WTC11 (cell line): ENCODE results near the gene NEUROD1. TPM values are rescaled to one million over a fixed set of nuclear protein-coding genes. Genes with fewer than 3 reads are reported as not detected.

ENCODE experiments used
- AR ChIP-seq: fragments of 250-450 bp; sonication (Bioruptor Pico); IDR thresholded peaks from 2 replicates; pipeline ENCODE4 v1.9.0; 2021; ENCODE audit warnings: mild to moderate bottlenecking
- ATF1 ChIP-seq: sonication (generic); formaldehyde crosslinking; IDR thresholded peaks from 2 replicates; pipeline ENCODE4 v1.8.1; 2023; ENCODE audit warnings: mild to moderate bottlenecking, moderate library complexity, missing genetic modification reagents
- CBFB ChIP-seq: sonication (generic); formaldehyde crosslinking; IDR thresholded peaks from 2 replicates; pipeline ENCODE4 v1.8.1; 2022; ENCODE audit warnings: mild to moderate bottlenecking, low read depth, missing genetic modification reagents
- CDX4 ChIP-seq: fragments of 250-450 bp; sonication (Bioruptor Pico); IDR thresholded peaks from 2 replicates; pipeline ENCODE4 v1.9.0; 2021; ENCODE audit warnings: moderate library complexity, mild to moderate bottlenecking, inconsistent platforms, borderline replicate concordance
- CREB1 ChIP-seq: sonication (generic); formaldehyde crosslinking; IDR thresholded peaks from 2 replicates; pipeline ENCODE4 v1.8.0; 2023; ENCODE audit warnings: mild to moderate bottlenecking, missing genetic modification reagents
- E2F5 ChIP-seq: sonication (generic); formaldehyde crosslinking; IDR thresholded peaks from 2 replicates; pipeline ENCODE4 v1.8.1; 2022; ENCODE audit warnings: mild to moderate bottlenecking, moderate library complexity, missing genetic modification reagents
- ELF4 ChIP-seq: sonication (generic); formaldehyde crosslinking; IDR thresholded peaks from 2 replicates; pipeline ENCODE4 v1.8.1; 2022; ENCODE audit warnings: low read depth, mild to moderate bottlenecking, moderate library complexity, missing genetic modification reagents
- FOXJ3 ChIP-seq: sonication (generic); formaldehyde crosslinking; IDR thresholded peaks from 2 replicates; pipeline ENCODE4 v1.9.0; 2021; ENCODE audit warnings: missing genetic modification reagents, mild to moderate bottlenecking, borderline replicate concordance
- FOXK1 ChIP-seq: sonication (generic); formaldehyde crosslinking; IDR thresholded peaks from 2 replicates; pipeline ENCODE4 v1.8.0; 2022; ENCODE audit warnings: mild to moderate bottlenecking, moderate library complexity, missing genetic modification reagents
- JUN ChIP-seq: sonication (generic); formaldehyde crosslinking; IDR thresholded peaks from 2 replicates; pipeline ENCODE4 v1.8.0; 2023; ENCODE audit warnings: mild to moderate bottlenecking, missing genetic modification reagents
- MXD4 ChIP-seq: fragments of 250-450 bp; sonication (Bioruptor Pico); IDR thresholded peaks from 2 replicates; pipeline ENCODE4 v1.8.0; 2021; ENCODE audit warnings: mild to moderate bottlenecking, moderate library complexity, borderline replicate concordance
- NFATC4 ChIP-seq: fragments of 250-450 bp; sonication (Bioruptor Pico); IDR thresholded peaks from 2 replicates; pipeline ENCODE4 v1.9.0; 2021; ENCODE audit warnings: mild to moderate bottlenecking
- PRDM15 ChIP-seq: sonication (generic); formaldehyde crosslinking; IDR thresholded peaks from 2 replicates; pipeline ENCODE4 v1.8.0; 2022; ENCODE audit warnings: missing genetic modification reagents
- PREB ChIP-seq: sonication (generic); formaldehyde crosslinking; IDR thresholded peaks from 2 replicates; pipeline ENCODE4 v1.8.1; 2022; ENCODE audit warnings: mild to moderate bottlenecking, missing genetic modification reagents, moderate library complexity, borderline replicate concordance
- PRRX2 ChIP-seq: fragments of 250-450 bp; sonication (Bioruptor Pico); IDR thresholded peaks from 2 replicates; pipeline ENCODE4 v1.8.0; 2021; ENCODE audit warnings: mild to moderate bottlenecking
- RORB ChIP-seq: fragments of 250-450 bp; sonication (Bioruptor Pico); IDR thresholded peaks from 2 replicates; pipeline ENCODE4 v1.9.0; 2021; ENCODE audit warnings: mild to moderate bottlenecking
- USF1 ChIP-seq: sonication (generic); formaldehyde crosslinking; IDR thresholded peaks from 2 replicates; pipeline ENCODE4 v1.8.0; 2022; ENCODE audit warnings: mild to moderate bottlenecking, missing genetic modification reagents
- ZNF396 ChIP-seq: fragments of 250-450 bp; sonication (Bioruptor Pico); IDR thresholded peaks from 2 replicates; pipeline ENCODE4 v1.8.0; 2021; ENCODE audit warnings: mild to moderate bottlenecking, moderate library complexity, borderline replicate concordance
- ZNF416 ChIP-seq: fragments of 250-450 bp; sonication (Bioruptor Pico); IDR thresholded peaks from 2 replicates; pipeline ENCODE4 v1.9.0; 2021; ENCODE audit warnings: mild to moderate bottlenecking, inconsistent platforms
- ZNF425 ChIP-seq: fragments of 250-450 bp; sonication (Bioruptor Pico); conservative IDR thresholded peaks from 2 replicates; pipeline ENCODE4 v1.9.0; 2021; ENCODE audit warnings: mild to moderate bottlenecking
- ZNF532 ChIP-seq: fragments of 250-450 bp; sonication (Bioruptor Pico); IDR thresholded peaks from 2 replicates; pipeline ENCODE4 v1.9.0; 2021; ENCODE audit warnings: mild to moderate bottlenecking, borderline replicate concordance
- total RNA-seq: library from RNA; stranded (reverse); gene quantifications from 3 replicates; pipeline ENCODE4 v1.2.3, GENCODE V29; 2021

The NEUROD1 gene
- total RNA-seq, 1 experiment from 2014 or later: 0.07 TPM

GRCh38 chr2:181677912-181678586 lies 2.3 kb downstream of the NEUROD1 start (continued):
- TF ChIP-seq AR (no peak), FOXK1 (CRISPR knock-in tag) (peak; percentile 89), ZNF532 (CRISPR knock-in tag) (no peak), NFATC4 (no peak), ATF1 (CRISPR knock-in tag) (peak; percentile 86; the same call in 1 of the 2 replicates), PRDM15 (CRISPR knock-in tag) (0 out of 2 replicates have a peak, but pooled peaks have one; percentile 34), JUN (peak; percentile 74; the same call in 1 of the 2 replicates), E2F5 (CRISPR knock-in tag) (peak; percentile 86; the same call in 1 of the 2 replicates), USF1 (CRISPR knock-in tag) (peak; percentile 72; the same call in 1 of the 2 replicates), RORB (CRISPR knock-in tag) (no peak), MXD4 (no peak), ELF4 (CRISPR knock-in tag) (peak; percentile 46; the same call in 1 of the 2 replicates), CREB1 (CRISPR knock-in tag) (peak; percentile 91), ZNF396 (CRISPR knock-in tag) (no peak), PREB (CRISPR knock-in tag) (peak; percentile 85; the same call in 1 of the 2 replicates), PRRX2 (CRISPR knock-in tag) (no peak), FOXJ3 (CRISPR knock-in tag) (no peak), ZNF425 (CRISPR knock-in tag) (no peak), CDX4 (CRISPR knock-in tag) (no peak), ZNF416 (CRISPR knock-in tag) (no peak), CBFB (peak; percentile 83; the same call in 1 of the 2 replicates)
